GM18517 (cell line): ENCODE data around the gene PBX1.

Experiments used
- ATAC-seq: cut with Tn5 transposase; IDR thresholded peaks from one replicate; pipeline ENCODE4 v1.9.1; 2021; ENCODE audit warnings: mild to moderate bottlenecking, moderate library complexity; ENCODE audit not compliant: unreplicated experiment

PBX1 gene

DNA sequence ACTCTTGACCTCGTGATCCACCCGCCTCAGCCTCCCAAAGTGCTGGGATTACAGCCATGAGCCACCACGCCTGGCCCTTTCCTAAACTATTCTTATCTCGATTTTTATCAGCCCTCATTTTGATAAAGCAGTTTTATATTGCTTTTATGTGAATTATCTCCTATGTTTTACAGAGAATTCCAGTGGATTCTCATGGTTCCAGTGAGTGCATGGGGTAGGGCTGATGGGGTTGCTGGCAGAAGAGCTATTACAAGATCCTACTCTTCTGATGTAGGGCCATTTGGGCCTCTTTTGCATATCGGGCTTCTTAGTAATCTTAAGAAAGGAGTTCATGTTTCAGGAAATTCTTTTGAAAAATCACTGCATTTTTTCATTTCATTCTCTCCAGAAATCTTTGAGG lies 187.6 kb downstream of the PBX1 start:
- ATAC-seq, result no peak

GRCh38 chr1:164748253-164748899 lies 189.4 kb downstream of the PBX1 start:
- ATAC-seq, result no peak

DNA sequence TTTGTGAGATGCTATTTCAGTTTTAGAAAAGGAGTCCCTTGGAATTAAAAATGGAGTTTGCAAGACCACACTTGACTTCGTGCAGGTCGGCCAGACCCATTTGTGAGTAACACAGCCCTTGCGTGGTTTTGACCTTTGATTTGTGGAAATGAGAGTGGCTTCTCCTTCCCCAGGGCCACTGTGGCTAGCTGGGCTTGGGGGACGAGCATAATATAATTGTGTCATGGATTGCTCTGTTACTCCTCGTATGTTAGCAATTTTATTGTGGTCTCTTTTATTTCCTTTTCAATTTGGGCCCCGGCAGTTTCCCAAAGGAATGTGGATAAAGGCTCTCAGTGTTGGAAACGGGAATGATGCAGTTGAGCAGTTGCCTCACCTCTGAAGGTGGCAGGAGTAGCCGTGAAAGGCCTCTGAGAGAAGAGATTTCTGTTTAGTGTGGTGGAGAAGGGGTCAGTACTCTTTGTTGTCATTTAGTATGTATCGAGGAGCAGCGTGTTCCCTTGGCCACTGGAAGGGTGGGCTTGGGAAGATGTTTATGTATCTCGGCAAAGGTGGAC lies 194.6 kb downstream of the PBX1 start:
- ATAC-seq, result no peak

- no peak for ATAC-seq
Measured at GRCh38 chr1:164754088-164754600, 195.2 kb downstream of the PBX1 start.

DNA sequence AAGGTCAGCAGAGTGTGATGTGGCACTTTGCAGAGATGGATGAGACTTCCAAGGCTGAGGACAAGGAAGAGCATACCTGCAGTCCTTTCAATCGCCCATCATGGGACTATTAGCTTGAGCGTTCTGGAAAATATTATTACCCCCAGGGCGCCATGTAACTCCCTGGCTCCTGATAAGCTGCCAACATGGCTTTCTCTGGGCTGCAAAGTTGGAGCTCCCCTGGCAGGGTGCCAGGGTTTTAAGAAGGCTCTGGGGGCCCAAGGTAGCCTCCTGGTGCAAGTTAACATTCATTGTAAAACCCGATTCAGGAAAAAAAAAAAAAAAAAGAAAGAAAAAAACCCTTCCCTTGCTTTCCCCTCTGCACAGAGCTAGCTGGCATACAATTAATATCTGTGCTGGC lies 196.7 kb downstream of the PBX1 start:
- ATAC-seq, result no peak

- no peak for ATAC-seq
Measured at GRCh38 chr1:164756741-164757140, 197.8 kb downstream of the PBX1 start.

- ATAC-seq, result no peak
Measured at GRCh38 chr1:164757625-164758024, 198.6 kb downstream of the PBX1 start.

- ATAC-seq, result no peak
Measured at GRCh38 chr1:164759144-164759920, 200.3 kb downstream of the PBX1 start.

- no peak for ATAC-seq
Measured at GRCh38 chr1:164759979-164760469, 201.0 kb downstream of the PBX1 start.

DNA sequence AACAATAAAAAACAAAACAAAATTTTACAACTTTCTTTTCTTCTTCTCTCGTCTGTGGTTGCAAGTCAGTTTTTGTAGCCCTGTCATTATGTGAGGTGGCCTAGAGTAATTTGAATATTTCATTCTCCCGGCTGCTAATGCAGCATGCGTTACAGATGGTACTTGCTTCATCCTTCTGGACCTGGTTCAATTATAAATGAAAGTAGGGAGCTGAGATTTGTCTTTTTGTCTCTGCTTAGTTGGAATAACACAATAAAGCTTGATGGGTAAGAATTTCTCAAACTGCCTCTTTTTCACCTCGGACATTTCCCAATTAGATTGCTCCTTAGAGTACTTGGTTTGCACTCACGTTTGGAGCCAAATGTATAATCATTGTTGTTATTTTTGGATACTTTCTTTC lies 201.6 kb downstream of the PBX1 start:
- no peak for ATAC-seq

DNA sequence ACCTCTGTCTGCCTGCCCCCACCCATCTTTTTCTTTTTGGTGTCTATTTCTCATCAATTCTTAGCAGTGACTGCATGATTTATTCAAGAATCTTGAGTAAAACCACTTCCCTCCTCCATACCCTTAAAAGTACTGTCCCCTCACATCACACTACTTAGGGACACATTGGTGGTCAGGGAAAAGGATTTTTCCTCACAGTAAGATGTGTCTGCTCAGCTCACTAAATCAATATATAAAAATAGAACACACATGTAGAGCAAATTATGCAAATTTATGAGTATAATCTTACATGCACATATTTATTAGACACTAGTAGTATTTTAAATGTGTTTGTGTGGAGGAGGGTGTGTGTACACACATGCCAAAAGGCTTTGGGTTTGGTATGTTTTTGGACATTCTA lies 202.0 kb downstream of the PBX1 start:
- no peak for ATAC-seq

DNA sequence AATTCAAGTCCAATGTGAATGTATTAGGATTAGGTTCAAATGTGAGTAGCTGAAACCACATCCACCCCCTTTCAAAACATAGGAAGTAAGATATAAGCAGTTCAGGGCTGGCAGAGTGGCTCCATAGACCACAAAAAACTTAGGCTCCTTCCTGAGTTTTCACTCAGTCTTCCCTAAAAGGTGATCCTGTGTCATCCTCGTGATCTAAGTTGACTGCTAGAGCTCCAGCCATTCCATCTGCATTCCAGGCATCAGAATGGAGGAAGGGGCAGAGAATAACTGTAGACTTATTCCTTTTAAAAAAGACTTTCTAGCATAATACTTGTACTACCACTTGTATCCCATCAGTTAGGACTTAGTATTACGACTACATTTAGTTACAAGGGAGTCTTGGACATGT lies 204.1 kb downstream of the PBX1 start:
- no peak for ATAC-seq

DNA sequence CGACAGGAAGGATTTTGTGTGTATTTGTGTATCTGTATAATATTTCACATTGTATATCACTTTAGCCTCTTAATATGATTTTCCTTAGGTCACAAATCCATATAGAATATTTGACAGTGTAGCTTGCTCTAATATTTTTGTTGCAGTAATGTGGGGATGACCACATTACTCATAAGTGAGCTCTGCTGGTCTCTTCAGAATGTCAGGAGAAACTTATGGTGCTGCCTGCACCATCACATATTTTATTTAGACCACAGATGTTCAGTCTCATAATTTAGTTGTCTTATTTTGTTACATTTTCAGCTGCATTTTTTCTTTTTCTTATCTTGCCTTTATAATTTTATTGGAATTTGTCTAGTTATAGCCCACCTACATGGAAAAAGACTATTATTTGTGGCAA lies 205.3 kb downstream of the PBX1 start:
- no peak for ATAC-seq

DNA sequence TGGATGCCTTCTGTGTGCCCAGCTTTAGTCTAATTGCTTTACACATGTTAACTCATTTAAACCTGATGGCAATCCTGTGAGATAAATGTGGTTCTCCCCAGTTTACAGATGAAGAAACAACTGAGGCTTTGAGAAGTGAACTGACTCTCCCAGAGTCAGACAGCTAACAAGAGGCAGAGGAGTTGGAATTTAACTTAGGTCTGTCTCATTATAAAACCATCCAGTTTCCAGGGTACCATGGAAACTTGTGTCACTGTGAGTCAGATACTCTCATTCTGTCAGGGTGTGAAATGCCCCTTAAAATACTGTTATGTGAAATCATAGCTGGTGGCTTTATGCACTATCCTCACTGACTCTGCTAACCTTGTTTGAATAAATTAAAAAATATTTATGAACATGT lies 206.6 kb downstream of the PBX1 start:
- no peak for ATAC-seq

GRCh38 chr1:164765992-164766720 lies 207.2 kb downstream of the PBX1 start:
- no peak for ATAC-seq

GRCh38 chr1:164767752-164768402 lies 208.9 kb downstream of the PBX1 start:
- ATAC-seq, result no peak

DNA sequence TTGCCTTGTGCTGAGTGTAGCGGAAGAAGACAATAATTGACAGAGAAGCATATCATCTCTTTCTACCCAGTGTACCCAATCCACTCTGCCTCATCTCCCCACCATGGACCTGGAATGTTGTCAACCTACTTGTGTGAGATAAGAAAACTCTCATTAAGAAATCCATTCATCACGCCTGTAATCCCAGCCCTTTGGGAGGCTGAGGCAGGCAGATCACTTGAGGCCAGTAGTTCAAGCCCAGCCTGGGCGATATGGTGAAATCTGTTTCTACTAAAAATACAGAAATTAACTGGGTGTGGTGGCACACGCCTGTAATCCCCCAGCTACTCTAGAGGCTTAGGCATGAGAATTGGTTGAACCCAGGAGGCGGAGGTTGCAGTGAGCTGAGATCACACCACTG lies 209.6 kb downstream of the PBX1 start:
- ATAC-seq, result no peak

DNA sequence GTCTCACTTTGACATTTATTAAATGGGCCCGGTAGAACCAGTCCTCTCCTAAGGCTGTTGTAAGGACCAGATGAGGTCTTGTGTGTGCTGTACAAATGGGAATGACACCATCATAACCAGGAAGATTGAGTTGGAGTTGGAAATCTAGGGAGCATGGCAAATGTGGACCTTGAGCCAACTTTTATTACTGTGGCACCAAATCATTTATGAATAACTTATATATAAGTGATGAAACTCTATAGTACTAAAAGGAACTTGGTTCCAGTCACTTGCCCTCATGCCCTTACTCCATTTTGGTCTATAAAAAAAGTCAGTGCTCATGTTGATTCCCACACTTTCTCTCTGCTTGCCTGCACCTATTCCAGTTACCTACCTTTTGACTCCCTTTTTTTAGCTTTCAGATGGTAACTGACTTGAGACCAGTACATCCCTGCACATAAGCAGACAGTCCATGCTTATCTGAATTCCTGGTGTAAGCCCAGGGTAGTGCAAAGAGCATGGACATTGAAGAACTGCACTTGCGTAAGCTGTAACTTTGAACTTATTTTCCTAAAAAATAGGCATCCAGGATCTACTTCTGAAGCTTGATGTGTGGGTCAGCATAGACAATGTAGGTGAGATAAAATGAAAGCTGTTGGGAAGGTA lies 210.6 kb downstream of the PBX1 start:
- ATAC-seq, result no peak

DNA sequence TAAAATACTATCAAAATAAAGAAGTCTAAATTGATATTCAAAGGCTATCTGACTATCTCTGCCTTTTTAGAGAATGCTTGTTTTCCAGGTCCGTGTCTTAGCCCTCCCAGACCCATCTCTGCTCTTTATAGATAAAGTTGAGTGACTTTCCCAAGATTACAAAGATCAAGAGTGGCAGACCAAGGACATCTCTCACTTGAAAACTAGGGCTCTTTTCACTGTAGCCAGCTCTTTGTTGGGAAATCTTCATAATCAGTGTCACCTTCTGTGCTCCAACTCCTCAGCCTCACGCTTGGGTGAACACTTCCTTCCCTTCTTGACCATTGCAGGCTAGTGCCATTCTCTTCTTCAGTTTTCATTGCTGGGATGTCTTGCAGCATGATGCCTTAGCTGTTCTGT lies 211.1 kb downstream of the PBX1 start:
- ATAC-seq, result no peak

GRCh38 chr1:164771041-164771618 lies 212.1 kb downstream of the PBX1 start:
- ATAC-seq, result no peak
